ENCODE data around the gene CCNY. TPM values are rescaled to one million over a fixed set of nuclear protein-coding genes. Genes with fewer than 3 reads are reported as not detected.

Gene CCNY
- total RNA-seq, 1 experiment from 2014 or later, result 122 TPM

DNA sequence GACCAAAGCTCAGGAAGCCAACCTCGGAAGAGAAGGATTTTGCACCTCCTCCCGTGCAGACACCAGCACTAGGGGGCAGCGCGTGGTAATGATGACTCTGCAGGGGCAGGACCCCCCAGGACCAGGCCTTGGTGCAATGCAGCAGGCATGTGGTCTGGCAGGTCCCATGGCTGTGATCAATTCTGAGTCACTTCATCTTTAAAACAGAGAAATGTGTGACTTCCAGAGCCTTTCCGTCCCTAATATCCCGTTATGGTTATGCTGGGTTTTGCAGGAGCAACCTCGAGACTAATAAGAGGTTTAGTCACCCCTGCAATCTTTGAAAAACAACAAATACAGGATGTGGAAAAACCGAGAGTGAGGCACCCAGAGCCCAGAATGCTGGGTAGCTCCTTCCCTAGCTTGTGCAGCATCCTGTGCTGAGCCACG is 238.6 kb downstream of the CCNY start:
- Mint-ChIP-seq H3K4me1 (ENCODE audit: low read depth, unreplicated experiment) (no peaks in the 10 kb centered on the region), H3K27me3 (ENCODE audit: insufficient read depth, unreplicated experiment) (peaks cover 2% of the 10 kb centered on the region), H3K27ac (ENCODE audit: unreplicated experiment) (no peak overlapping the region), H3K9me3 (ENCODE audit: unreplicated experiment) (no peaks in the 10 kb centered on the region), H3K4me3 (ENCODE audit: unreplicated experiment) (no peak overlapping the region), H3K36me3 (ENCODE audit: insufficient read depth, unreplicated experiment) (peaks cover 31% of the 10 kb centered on the region)
- CTCF ChIA-PET, result interaction anchor here (0.6 kb wide), 1 partner anchor 274 kb away, joined by 7 read pairs; no protein-coding TSS in a partner anchor
- H3K27me3 ChIP-seq (replicated peaks; ENCODE audit: control insufficient read depth, insufficient read depth, low read length), result no peaks in the 10 kb centered on the region
- peaks cover 1% of the 10 kb centered on the region for H3K36me3 ChIP-seq (ENCODE audit: control insufficient read depth, insufficient read depth, low read length)
- TF ChIP-seq, protein P1, sequence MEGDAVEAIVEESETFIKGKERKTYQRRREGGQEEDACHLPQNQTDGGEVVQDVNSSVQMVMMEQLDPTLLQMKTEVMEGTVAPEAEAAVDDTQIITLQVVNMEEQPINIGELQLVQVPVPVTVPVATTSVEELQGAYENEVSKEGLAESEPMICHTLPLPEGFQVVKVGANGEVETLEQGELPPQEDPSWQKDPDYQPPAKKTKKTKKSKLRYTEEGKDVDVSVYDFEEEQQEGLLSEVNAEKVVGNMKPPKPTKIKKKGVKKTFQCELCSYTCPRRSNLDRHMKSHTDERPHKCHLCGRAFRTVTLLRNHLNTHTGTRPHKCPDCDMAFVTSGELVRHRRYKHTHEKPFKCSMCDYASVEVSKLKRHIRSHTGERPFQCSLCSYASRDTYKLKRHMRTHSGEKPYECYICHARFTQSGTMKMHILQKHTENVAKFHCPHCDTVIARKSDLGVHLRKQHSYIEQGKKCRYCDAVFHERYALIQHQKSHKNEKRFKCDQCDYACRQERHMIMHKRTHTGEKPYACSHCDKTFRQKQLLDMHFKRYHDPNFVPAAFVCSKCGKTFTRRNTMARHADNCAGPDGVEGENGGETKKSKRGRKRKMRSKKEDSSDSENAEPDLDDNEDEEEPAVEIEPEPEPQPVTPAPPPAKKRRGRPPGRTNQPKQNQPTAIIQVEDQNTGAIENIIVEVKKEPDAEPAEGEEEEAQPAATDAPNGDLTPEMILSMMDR (IDR thresholded peaks at IDR 0.05; ENCODE audit: insufficient read depth in 1 of 2, low read depth in 1 of 2, low read length in 1 of 2, severe bottlenecking in 1 of 2, unreplicated experiment in 1 of 2), result peak in 1 of 2 experiments; percentile 24
- POLR2A ChIA-PET, result no interaction called here
- peak in 1 of 2 experiments; percentile 36 for DNase-seq
- no TSS peak for BruUV-seq (replicated peaks)
- no peaks in the 10 kb centered on the region for H3K4me1 ChIP-seq
- no peak overlapping the region for H3K4me3 ChIP-seq (ENCODE audit: low read depth, low read length)
- intact Hi-C loops (cut with micrococcal nuclease; ENCODE audit: unreplicated experiment), result no loop called here
- H3K9me3 ChIP-seq, result no peaks in the 10 kb centered on the region

DNA sequence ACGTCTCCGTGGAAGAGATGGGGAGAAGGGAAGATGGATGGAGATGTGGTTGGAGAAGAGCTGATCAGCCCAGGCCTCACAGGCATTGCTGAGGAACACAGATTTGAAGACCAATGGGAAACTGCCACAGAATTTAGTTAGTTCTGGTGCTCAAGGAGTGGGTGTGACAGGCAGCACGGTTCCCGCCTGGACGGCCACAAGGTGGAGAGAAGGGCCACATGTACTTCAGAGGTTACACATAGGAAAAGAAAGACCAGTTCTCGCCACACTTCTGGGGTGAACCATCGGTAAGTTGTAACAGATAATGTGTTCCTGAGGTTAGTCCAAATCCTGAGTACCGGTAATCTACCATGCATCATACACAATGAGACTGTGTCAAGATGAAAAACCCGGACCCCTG is 239.3 kb downstream of the CCNY start:
- H3K4me1 Mint-ChIP-seq (ENCODE audit: low read depth, unreplicated experiment), result no peaks in the 10 kb centered on the region
- H3K36me3 ChIP-seq (ENCODE audit: control insufficient read depth, insufficient read depth, low read length), result peaks cover 1% of the 10 kb centered on the region
- H3K27me3 ChIP-seq (replicated peaks; ENCODE audit: control insufficient read depth, insufficient read depth, low read length), result no peaks in the 10 kb centered on the region
- H3K4me3 Mint-ChIP-seq (ENCODE audit: unreplicated experiment), result no peak overlapping the region
- H3K4me3 ChIP-seq (ENCODE audit: low read depth, low read length), result no peak overlapping the region
- no peaks in the 10 kb centered on the region for H3K9me3 ChIP-seq
- TF ChIP-seq, protein P1 (IDR thresholded peaks at IDR 0.05; ENCODE audit: insufficient read depth in 1 of 2, low read depth in 1 of 2, low read length in 1 of 2, severe bottlenecking in 1 of 2, unreplicated experiment in 1 of 2), result no peak
- no peaks in the 10 kb centered on the region for H3K4me1 ChIP-seq
- H3K36me3 Mint-ChIP-seq (ENCODE audit: insufficient read depth, unreplicated experiment), result peaks cover 31% of the 10 kb centered on the region
- BruUV-seq (replicated peaks), result no TSS peak
- peaks cover 2% of the 10 kb centered on the region for H3K27me3 Mint-ChIP-seq (ENCODE audit: insufficient read depth, unreplicated experiment)
- DNase-seq, result no peak
- intact Hi-C loops (cut with micrococcal nuclease; ENCODE audit: unreplicated experiment), result no loop called here
- CTCF ChIA-PET, result no interaction called here
- POLR2A ChIA-PET, result no interaction called here
- H3K9me3 Mint-ChIP-seq (ENCODE audit: unreplicated experiment), result no peaks in the 10 kb centered on the region
- no peak overlapping the region for H3K27ac Mint-ChIP-seq (ENCODE audit: unreplicated experiment)

DNA sequence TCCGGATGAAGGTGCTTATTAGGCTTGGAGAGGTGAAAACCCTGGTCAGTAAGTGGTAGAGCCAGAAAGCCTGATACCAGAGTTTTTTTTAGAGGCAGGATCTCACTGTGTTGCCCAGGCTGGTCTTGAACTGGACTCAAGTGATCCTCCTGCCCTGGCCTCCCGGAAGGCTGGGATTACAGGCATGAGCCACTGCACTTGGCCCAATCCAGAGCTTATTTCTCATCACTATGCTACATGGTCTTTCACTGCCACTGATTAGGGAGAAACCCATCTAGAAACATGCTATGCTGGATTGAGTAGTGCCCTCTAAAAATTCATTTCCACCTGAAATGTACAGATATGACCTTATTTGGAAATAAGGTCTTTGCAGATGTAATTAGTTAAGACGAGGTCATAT is 240.4 kb downstream of the CCNY start:
- Histone ChIP-seq H3K36me3 (ENCODE audit: control insufficient read depth, insufficient read depth, low read length) (peaks cover 1% of the 10 kb centered on the region), H3K27me3 (replicated peaks; ENCODE audit: control insufficient read depth, insufficient read depth, low read length) (no peaks in the 10 kb centered on the region), H3K9me3 (no peaks in the 10 kb centered on the region), H3K4me3 (ENCODE audit: low read depth, low read length) (no peak overlapping the region), H3K4me1 (no peaks in the 10 kb centered on the region)
- H3K4me1 Mint-ChIP-seq (ENCODE audit: low read depth, unreplicated experiment), result no peaks in the 10 kb centered on the region
- H3K36me3 Mint-ChIP-seq (ENCODE audit: insufficient read depth, unreplicated experiment), result peaks cover 31% of the 10 kb centered on the region
- TF ChIP-seq, protein P1 (IDR thresholded peaks at IDR 0.05; ENCODE audit: insufficient read depth in 1 of 2, low read depth in 1 of 2, low read length in 1 of 2, severe bottlenecking in 1 of 2, unreplicated experiment in 1 of 2), result no peak
- POLR2A ChIA-PET, result no interaction called here
- BruUV-seq (replicated peaks), result no TSS peak
- CTCF ChIA-PET, result no interaction called here
- no peak for DNase-seq
- no peak overlapping the region for H3K4me3 Mint-ChIP-seq (ENCODE audit: unreplicated experiment)
- peaks cover 2% of the 10 kb centered on the region for H3K27me3 Mint-ChIP-seq (ENCODE audit: insufficient read depth, unreplicated experiment)
- intact Hi-C loops (cut with micrococcal nuclease; ENCODE audit: unreplicated experiment), result no loop called here
- H3K9me3 Mint-ChIP-seq (ENCODE audit: unreplicated experiment), result no peaks in the 10 kb centered on the region
- H3K27ac Mint-ChIP-seq (ENCODE audit: unreplicated experiment), result no peak overlapping the region

Measured in Caco-2 (cell line).